Posterior cingulate gyrus (tissue), 11 donors: ENCODE results near the gene FOXP1.
A peak's percentile ranks its signal among the peaks of the same experiment; 100 is the strongest.

ENCODE experiments used
- DNase-seq, 10 donors: peaks; one replicate each; pipeline versions ENCODE4 v3.0.0 to v3.0.0-alpha.2; 2020 to 2021; ENCODE audit warnings: mixed read lengths in 3 of 10
- intact Hi-C: fragments of 100-400 bp; cut with DNase I; formaldehyde crosslinking; loops from one replicate; pipeline ENCODE4 v1.15.1; 2023

Gene FOXP1

GRCh38 chr3:71583566-71584393, at the start of gene FOXP1:
Gene FOXP1 (minus strand): TSS chr3:71583728. CDS start chr3:71198381, 385,347 bp downstream.
- intact Hi-C loops, result loop anchor here (2.0 to 10.0 kb wide), 4 partner anchors 41 to 521 kb away; no protein-coding TSS in a partner anchor
- peak; percentile 56 to 96 (median 72) for DNase-seq

- no peak for DNase-seq
- intact Hi-C loops, result no loop called here
Observed at GRCh38 chr3:71629711-71630110, 46.2 kb upstream of the FOXP1 start.

GRCh38 chr3:71629289-71629688, 45.8 kb upstream of the FOXP1 start:
- no peak for DNase-seq

GRCh38 chr3:71628522-71628921, 45.0 kb upstream of the FOXP1 start:
- intact Hi-C loops, result no loop called here
- no peak for DNase-seq

More at GRCh38 chr3:71629289-71629688, 45.8 kb upstream of the FOXP1 start:
- intact Hi-C loops, result no loop called here

GRCh38 chr3:71625676-71626075, 42.1 kb upstream of the FOXP1 start:
- intact Hi-C loops, result no loop called here
- DNase-seq, result no peak

- intact Hi-C loops, result no loop called here
- DNase-seq, result no peak
Observed at GRCh38 chr3:71621825-71622537, 38.5 kb upstream of the FOXP1 start.

GRCh38 chr3:71618538-71618937, 35.0 kb upstream of the FOXP1 start:
- intact Hi-C loops, result no loop called here
- no peak for DNase-seq

GRCh38 chr3:71616571-71617021, 33.1 kb upstream of the FOXP1 start:
- DNase-seq, result peak in 8 of 10 donors; percentile 36 to 88 (median 48)
- intact Hi-C loops, result no loop called here

GRCh38 chr3:71614869-71615268, 31.3 kb upstream of the FOXP1 start:
- intact Hi-C loops, result no loop called here
- DNase-seq, result no peak

GRCh38 chr3:71614426-71614825, 30.9 kb upstream of the FOXP1 start:
- intact Hi-C loops, result no loop called here

GRCh38 chr3:71611099-71611498, 27.6 kb upstream of the FOXP1 start:
- intact Hi-C loops, result no loop called here
- DNase-seq, result no peak

More at GRCh38 chr3:71614426-71614825, 30.9 kb upstream of the FOXP1 start:
- no peak for DNase-seq

GRCh38 chr3:71607364-71607763, 23.8 kb upstream of the FOXP1 start:
- intact Hi-C loops, result no loop called here
- DNase-seq, result no peak

GRCh38 chr3:71606582-71606981, 23.1 kb upstream of the FOXP1 start:
- intact Hi-C loops, result no loop called here
- DNase-seq, result no peak

- no peak for DNase-seq
- intact Hi-C loops, result no loop called here
Observed at GRCh38 chr3:71602256-71602655, 18.7 kb upstream of the FOXP1 start.

GRCh38 chr3:71601811-71602210, 18.3 kb upstream of the FOXP1 start:
- DNase-seq, result no peak
- intact Hi-C loops, result no loop called here

- no peak for DNase-seq
- intact Hi-C loops, result no loop called here
Observed at GRCh38 chr3:71600646-71601288, 17.2 kb upstream of the FOXP1 start.

- DNase-seq, result no peak
- intact Hi-C loops, result no loop called here
Observed at GRCh38 chr3:71599416-71599815, 15.9 kb upstream of the FOXP1 start.

- intact Hi-C loops, result no loop called here
- DNase-seq, result no peak
Observed at GRCh38 chr3:71598292-71598691, 14.8 kb upstream of the FOXP1 start.

GRCh38 chr3:71597286-71597685, 13.8 kb upstream of the FOXP1 start:
- no peak for DNase-seq
- intact Hi-C loops, result no loop called here

GRCh38 chr3:71593106-71593505, 9.6 kb upstream of the FOXP1 start:
- no peak for DNase-seq
- intact Hi-C loops, result no loop called here

GRCh38 chr3:71591101-71591500, 7.6 kb upstream of the FOXP1 start:
- DNase-seq, result no peak
- intact Hi-C loops, result no loop called here
